PFSK-1 (cell line): ENCODE data around the gene LTB4R2.

Experiments
- FOXP2 ChIP-seq: optimal IDR thresholded peaks from 2 replicates; pipeline ENCODE3; 2011; ENCODE audit warnings: borderline replicate concordance, control low read depth, inconsistent platforms; ENCODE audit not compliant: insufficient read depth; ENCODE audit errors: extremely low read length, extremely low read depth
- POLR2AphosphoS5 ChIP-seq: IDR thresholded peaks from 2 replicates; pipeline ENCODE4 v1.6.1; 2012; ENCODE audit warnings: low read depth, mild to moderate bottlenecking, control low read depth, low read length, moderate library complexity
- SIN3A ChIP-seq: IDR thresholded peaks from 2 replicates; pipeline ENCODE4 v1.6.1; 2012; ENCODE audit warnings: mild to moderate bottlenecking, low read length, moderate library complexity, borderline replicate concordance; ENCODE audit not compliant: insufficient read depth
- TAF1 ChIP-seq: IDR thresholded peaks from 2 replicates; pipeline ENCODE4 v1.6.1; 2012; ENCODE audit warnings: low read length, control low read depth, borderline replicate concordance; ENCODE audit not compliant: insufficient read depth
- TF ChIP-seq, protein P1 (sequence below), 2 experiments: IDR thresholded peaks; 2 replicates each; pipeline versions ENCODE4 v1.6.1 to v1.8.0; 2011 to 2012; ENCODE audit warnings: low read depth in 2 of 2, low read length in 2 of 2, control low read depth in 1 of 2, inconsistent platforms in 1 of 2, mild to moderate bottlenecking in 1 of 2, moderate library complexity in 1 of 2; ENCODE audit not compliant: insufficient read depth in 1 of 2

LTB4R2 gene

DNA sequence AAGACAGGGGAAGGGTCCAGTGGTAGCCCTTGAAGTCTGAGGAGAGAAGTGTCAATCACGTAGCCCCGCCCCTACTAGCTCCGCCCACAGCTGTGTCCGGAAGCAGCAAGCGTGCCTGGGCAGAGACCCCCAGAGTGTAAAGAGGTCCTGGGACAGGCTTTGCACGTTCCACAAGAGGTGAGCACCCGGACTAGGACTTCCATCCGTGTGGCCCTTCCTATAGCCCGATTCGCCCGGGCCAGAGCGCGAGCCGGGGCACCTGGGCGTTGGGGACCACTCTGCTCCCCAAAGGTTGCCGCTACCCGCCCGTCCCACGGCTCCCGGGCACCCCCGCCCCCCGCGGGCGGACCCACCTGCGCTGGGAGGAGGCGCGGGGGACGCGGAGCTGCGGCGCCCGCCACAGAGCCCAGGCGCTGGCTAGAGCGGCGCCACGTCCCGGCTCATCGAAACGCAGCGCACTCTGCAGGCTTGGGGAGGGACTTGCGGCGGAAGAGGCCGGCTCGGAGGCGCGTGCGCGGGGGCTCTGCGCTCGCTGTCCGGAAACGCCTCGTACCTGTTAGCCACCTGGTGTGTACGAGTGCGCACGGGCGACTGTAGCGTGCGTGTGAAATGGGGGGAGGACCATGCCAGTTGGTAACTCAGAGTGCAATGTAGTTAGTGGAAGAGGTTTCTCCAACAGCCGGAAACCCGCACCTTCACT lies 38.7 kb upstream of the LTB4R2 start, which contains the start of gene RABGGTA:
Gene RABGGTA, minus strand, starts transcription at position 464 of the 700 bp plus-strand sequence. CDS start 482 bp downstream, outside the sequence.
- no peak for TF ChIP-seq TAF1
- TF ChIP-seq FOXP2, result peak; percentile 93

- TF ChIP-seq POLR2AphosphoS5 (no peak), FOXP2 (no peak), TAF1 (no peak), SIN3A (no peak)
- TF ChIP-seq, protein P1, sequence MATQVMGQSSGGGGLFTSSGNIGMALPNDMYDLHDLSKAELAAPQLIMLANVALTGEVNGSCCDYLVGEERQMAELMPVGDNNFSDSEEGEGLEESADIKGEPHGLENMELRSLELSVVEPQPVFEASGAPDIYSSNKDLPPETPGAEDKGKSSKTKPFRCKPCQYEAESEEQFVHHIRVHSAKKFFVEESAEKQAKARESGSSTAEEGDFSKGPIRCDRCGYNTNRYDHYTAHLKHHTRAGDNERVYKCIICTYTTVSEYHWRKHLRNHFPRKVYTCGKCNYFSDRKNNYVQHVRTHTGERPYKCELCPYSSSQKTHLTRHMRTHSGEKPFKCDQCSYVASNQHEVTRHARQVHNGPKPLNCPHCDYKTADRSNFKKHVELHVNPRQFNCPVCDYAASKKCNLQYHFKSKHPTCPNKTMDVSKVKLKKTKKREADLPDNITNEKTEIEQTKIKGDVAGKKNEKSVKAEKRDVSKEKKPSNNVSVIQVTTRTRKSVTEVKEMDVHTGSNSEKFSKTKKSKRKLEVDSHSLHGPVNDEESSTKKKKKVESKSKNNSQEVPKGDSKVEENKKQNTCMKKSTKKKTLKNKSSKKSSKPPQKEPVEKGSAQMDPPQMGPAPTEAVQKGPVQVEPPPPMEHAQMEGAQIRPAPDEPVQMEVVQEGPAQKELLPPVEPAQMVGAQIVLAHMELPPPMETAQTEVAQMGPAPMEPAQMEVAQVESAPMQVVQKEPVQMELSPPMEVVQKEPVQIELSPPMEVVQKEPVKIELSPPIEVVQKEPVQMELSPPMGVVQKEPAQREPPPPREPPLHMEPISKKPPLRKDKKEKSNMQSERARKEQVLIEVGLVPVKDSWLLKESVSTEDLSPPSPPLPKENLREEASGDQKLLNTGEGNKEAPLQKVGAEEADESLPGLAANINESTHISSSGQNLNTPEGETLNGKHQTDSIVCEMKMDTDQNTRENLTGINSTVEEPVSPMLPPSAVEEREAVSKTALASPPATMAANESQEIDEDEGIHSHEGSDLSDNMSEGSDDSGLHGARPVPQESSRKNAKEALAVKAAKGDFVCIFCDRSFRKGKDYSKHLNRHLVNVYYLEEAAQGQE (IDR thresholded peaks at IDR 0.05; ENCODE audit: insufficient read depth in 1 of 2, low read depth in 2 of 2, low read length in 2 of 2), result no peak
Measured at GRCh38 chr14:24271834-24272263, 38.1 kb upstream of the LTB4R2 start.

DNA sequence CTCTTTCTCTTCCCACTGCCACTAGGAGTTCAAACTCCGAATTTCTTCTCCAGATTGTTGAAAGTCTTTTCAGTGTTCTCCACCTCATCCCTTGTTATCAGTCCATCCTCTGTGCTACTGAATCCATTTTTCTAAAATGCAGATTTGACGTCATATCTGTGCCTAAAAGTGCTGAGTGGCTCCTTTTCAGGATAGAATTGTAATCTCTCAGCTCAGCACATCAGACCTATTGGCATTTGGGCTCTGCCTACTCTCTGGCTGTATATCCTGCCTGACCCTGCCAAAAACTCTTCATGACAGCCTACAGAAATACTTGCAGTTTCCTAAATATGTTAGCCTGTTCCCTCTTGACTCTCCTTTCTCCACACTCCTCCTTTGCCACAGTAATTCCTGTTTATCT lies 37.5 kb upstream of the LTB4R2 start:
- TF ChIP-seq TAF1 (no peak), FOXP2 (no peak), POLR2AphosphoS5 (no peak), SIN3A (no peak)
- TF ChIP-seq, protein P1 (IDR thresholded peaks at IDR 0.05; ENCODE audit: insufficient read depth in 1 of 2, low read depth in 2 of 2, low read length in 2 of 2), result no peak

DNA sequence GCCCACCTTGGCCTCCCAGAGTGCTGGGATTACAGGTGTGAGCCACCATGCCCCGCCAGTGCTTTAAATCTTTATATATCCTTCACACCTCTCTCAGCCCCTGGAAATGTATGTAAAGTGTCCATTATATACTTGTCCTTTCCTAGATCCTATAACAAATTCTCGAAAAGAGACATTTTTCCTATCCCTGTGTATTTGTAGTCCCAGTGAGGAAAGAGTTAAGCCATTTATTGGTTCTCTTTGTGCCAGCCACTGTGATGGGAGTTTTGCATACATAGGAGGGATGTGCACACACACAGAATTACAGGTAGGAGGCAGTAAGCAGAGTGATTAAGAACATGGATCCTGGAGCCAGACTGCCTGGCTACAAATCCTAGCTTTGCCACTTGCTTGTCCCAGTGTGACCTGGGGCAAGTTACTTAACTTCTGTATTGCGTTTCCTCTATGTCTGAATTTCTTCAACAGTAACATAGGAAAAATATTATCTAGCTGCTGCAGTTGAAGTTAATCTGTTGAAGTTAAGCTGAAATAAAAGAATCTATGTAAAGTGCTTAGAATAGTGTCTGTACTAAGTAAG lies 36.4 kb upstream of the LTB4R2 start:
- no peak for TF ChIP-seq SIN3A
- no peak for TF ChIP-seq FOXP2
- TF ChIP-seq, protein P1 (IDR thresholded peaks at IDR 0.05; ENCODE audit: insufficient read depth in 1 of 2, low read depth in 2 of 2, low read length in 2 of 2), result no peak
- TF ChIP-seq TAF1, result no peak

DNA sequence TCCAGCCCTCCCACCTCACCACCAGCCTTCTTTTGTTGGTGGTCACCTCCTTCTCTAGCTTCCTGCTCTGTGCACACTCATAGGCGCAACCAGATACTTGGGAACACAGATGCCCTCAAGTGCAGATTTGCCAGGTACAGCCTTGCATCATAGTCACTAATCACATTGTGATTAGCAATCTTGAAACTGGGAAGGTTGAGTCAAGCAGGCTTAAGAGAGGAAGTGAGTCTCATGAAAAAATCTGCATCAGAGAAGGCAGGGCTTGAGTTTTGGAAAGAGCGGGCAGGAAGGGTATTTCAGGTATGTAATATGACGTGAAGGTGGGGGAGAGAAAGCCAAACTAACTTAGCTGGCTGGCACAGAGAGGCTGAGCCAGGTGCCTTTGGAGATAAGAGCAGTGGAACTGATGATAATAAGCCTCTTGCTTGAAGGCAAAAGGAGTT lies 35.8 kb upstream of the LTB4R2 start:
- TF ChIP-seq TAF1 (no peak), POLR2AphosphoS5 (no peak), SIN3A (no peak), FOXP2 (no peak)
- TF ChIP-seq, protein P1 (IDR thresholded peaks at IDR 0.05; ENCODE audit: insufficient read depth in 1 of 2, low read depth in 2 of 2, low read length in 2 of 2), result no peak
